ENCODE results near the gene GGACT. TPM values are rescaled to one million over a fixed set of nuclear protein-coding genes. Genes with fewer than 3 reads are reported as not detected.

The GGACT gene
- total RNA-seq, 1 experiment from 2014 or later = 2.5 TPM

DNA sequence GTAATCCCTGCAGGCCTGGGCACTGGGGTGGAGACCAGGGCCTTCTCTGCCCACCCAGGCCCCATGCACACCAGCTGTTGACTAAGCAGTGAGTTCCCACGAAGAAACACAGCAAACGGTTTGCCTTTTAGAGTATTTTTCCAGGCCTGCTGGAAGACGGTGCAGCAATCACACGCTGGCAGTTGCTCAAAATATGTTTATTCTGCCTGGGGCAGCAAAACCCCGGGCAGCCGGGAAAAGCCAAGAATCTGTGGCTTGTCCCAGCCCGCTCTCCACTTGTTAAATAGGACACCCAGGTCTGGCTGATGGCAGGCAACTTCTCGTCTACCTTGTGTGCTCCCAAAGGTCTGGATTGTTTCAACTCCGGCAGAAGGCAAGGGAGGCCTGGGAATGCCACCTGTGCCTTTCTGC, 40.8 kb downstream of the GGACT start:
- intact Hi-C loops (cut with micrococcal nuclease; ENCODE audit: unreplicated experiment) = no loop called here
- in situ Hi-C loops (cut with HindIII; ENCODE audit: low pct_unique_long_range_greater_than_20kb, low sequenced_read_pairs) = no loop called here
- Histone ChIP-seq H3K4me1 (ENCODE audit: control insufficient read depth, insufficient read depth, low read length) (peaks cover 9% of the 10 kb centered on the region), H3K4me3 (ENCODE audit: low read depth in 2 of 2, low read length in 2 of 2) (no peak overlapping the region), H3K9me3 (ENCODE audit: control insufficient read depth, insufficient read depth, low read depth, low read length) (no peaks in the 10 kb centered on the region), H3K27ac (ENCODE audit: low read length) (peak overlapping the region; percentile 61; the same call in 1 of the 2 replicates), H3K27me3 (ENCODE audit: control insufficient read depth, insufficient read depth, low read length) (no peaks in the 10 kb centered on the region), H3K36me3 (ENCODE audit: control insufficient read depth, insufficient read depth, low read length) (no peaks in the 10 kb centered on the region)
- ATAC-seq (peak; percentile 42; the same call in 1 of the 2 replicates), DNase-seq (ENCODE audit: low read depth, low spot score) (no peak)
- BruUV-seq (replicated peaks) = no TSS peak
- ChIA-PET CTCF (no interaction called here), POLR2A (no interaction called here)
- TF ChIP-seq, protein P1, sequence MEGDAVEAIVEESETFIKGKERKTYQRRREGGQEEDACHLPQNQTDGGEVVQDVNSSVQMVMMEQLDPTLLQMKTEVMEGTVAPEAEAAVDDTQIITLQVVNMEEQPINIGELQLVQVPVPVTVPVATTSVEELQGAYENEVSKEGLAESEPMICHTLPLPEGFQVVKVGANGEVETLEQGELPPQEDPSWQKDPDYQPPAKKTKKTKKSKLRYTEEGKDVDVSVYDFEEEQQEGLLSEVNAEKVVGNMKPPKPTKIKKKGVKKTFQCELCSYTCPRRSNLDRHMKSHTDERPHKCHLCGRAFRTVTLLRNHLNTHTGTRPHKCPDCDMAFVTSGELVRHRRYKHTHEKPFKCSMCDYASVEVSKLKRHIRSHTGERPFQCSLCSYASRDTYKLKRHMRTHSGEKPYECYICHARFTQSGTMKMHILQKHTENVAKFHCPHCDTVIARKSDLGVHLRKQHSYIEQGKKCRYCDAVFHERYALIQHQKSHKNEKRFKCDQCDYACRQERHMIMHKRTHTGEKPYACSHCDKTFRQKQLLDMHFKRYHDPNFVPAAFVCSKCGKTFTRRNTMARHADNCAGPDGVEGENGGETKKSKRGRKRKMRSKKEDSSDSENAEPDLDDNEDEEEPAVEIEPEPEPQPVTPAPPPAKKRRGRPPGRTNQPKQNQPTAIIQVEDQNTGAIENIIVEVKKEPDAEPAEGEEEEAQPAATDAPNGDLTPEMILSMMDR (IDR thresholded peaks at IDR 0.05) = no peak
- no peak for TF ChIP-seq SIN3A (IDR thresholded peaks at IDR 0.05; ENCODE audit: borderline replicate concordance, insufficient read depth, low read depth, low read length)

DNA sequence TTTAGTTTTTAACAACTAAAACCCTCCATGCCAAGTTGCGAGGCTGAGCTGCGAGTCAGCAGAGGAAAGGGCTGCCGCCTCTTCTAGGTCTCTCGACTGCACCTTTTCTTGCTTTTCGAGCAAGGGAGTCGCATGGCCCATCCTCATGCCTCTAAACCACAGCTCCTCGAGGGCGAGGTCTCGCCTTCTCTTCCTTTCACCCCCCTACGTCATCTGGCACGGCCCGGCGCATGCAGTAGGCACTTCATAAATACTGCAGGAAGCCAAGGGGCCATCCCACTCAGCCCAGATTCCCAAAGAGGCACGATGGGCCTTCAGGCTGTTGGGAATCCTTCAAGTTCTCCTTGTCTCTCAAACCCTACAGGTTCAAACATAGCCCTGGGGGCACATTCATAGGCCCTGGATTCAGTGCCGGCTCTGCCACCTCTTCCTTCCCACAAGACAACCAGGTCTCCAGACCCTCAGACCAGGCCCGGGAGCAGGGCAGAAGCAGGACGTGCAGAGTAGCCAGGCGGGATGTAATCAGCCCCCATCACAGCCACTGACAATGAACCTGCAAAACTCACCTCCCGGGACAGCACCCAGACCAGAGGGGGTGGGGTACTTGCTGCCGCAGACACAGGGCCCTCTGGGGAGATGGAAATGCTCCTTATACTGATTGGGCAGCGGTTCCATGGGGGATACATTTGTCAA, 41.7 kb downstream of the GGACT start:
- ChIA-PET POLR2A (no interaction called here), CTCF (no interaction called here)
- in situ Hi-C loops (cut with HindIII; ENCODE audit: low pct_unique_long_range_greater_than_20kb, low sequenced_read_pairs) (no loop called here), intact Hi-C loops (cut with micrococcal nuclease; ENCODE audit: unreplicated experiment) (no loop called here)
- Histone ChIP-seq H3K4me3 (ENCODE audit: low read depth in 2 of 2, low read length in 2 of 2) (no peak overlapping the region), H3K9me3 (ENCODE audit: control insufficient read depth, insufficient read depth, low read depth, low read length) (no peaks in the 10 kb centered on the region), H3K36me3 (ENCODE audit: control insufficient read depth, insufficient read depth, low read length) (no peaks in the 10 kb centered on the region), H3K27me3 (ENCODE audit: control insufficient read depth, insufficient read depth, low read length) (no peaks in the 10 kb centered on the region), H3K4me1 (ENCODE audit: control insufficient read depth, insufficient read depth, low read length) (peaks cover 9% of the 10 kb centered on the region), H3K27ac (ENCODE audit: low read length) (peak overlapping the region; percentile 61; the same call in 1 of the 2 replicates)
- DNase-seq (ENCODE audit: low read depth, low spot score) (no peak), ATAC-seq (no peak)
- no TSS peak for BruUV-seq (replicated peaks)
- no peak for TF ChIP-seq POLR2AphosphoS5 (IDR thresholded peaks at IDR 0.05; ENCODE audit: low read depth, low read length)
- TF ChIP-seq TCF7L2 (IDR thresholded peaks at IDR 0.05; ENCODE audit: low read depth, low read length) = no peak
- TF ChIP-seq, protein P1 (IDR thresholded peaks at IDR 0.05) = no peak
- no peak for TF ChIP-seq SIN3A (IDR thresholded peaks at IDR 0.05; ENCODE audit: borderline replicate concordance, insufficient read depth, low read depth, low read length)
- TF ChIP-seq, protein P2, sequence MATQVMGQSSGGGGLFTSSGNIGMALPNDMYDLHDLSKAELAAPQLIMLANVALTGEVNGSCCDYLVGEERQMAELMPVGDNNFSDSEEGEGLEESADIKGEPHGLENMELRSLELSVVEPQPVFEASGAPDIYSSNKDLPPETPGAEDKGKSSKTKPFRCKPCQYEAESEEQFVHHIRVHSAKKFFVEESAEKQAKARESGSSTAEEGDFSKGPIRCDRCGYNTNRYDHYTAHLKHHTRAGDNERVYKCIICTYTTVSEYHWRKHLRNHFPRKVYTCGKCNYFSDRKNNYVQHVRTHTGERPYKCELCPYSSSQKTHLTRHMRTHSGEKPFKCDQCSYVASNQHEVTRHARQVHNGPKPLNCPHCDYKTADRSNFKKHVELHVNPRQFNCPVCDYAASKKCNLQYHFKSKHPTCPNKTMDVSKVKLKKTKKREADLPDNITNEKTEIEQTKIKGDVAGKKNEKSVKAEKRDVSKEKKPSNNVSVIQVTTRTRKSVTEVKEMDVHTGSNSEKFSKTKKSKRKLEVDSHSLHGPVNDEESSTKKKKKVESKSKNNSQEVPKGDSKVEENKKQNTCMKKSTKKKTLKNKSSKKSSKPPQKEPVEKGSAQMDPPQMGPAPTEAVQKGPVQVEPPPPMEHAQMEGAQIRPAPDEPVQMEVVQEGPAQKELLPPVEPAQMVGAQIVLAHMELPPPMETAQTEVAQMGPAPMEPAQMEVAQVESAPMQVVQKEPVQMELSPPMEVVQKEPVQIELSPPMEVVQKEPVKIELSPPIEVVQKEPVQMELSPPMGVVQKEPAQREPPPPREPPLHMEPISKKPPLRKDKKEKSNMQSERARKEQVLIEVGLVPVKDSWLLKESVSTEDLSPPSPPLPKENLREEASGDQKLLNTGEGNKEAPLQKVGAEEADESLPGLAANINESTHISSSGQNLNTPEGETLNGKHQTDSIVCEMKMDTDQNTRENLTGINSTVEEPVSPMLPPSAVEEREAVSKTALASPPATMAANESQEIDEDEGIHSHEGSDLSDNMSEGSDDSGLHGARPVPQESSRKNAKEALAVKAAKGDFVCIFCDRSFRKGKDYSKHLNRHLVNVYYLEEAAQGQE (IDR thresholded peaks at IDR 0.05; ENCODE audit: insufficient read depth in 1 of 2, low read depth in 2 of 2, low read length in 1 of 2) = no peak

Measured in Panc1 (cell line).